ENCODE data around the gene PUM2. TPM values are rescaled to one million over a fixed set of nuclear protein-coding genes. Genes with fewer than 3 reads are reported as not detected.

The PUM2 gene
- total and polyA plus RNA-seq, 2 of the 13 experiments (the other 11 are each of a cell fraction or from before 2014, with no cell fraction given) = 69.6 to 69.8 TPM

DNA sequence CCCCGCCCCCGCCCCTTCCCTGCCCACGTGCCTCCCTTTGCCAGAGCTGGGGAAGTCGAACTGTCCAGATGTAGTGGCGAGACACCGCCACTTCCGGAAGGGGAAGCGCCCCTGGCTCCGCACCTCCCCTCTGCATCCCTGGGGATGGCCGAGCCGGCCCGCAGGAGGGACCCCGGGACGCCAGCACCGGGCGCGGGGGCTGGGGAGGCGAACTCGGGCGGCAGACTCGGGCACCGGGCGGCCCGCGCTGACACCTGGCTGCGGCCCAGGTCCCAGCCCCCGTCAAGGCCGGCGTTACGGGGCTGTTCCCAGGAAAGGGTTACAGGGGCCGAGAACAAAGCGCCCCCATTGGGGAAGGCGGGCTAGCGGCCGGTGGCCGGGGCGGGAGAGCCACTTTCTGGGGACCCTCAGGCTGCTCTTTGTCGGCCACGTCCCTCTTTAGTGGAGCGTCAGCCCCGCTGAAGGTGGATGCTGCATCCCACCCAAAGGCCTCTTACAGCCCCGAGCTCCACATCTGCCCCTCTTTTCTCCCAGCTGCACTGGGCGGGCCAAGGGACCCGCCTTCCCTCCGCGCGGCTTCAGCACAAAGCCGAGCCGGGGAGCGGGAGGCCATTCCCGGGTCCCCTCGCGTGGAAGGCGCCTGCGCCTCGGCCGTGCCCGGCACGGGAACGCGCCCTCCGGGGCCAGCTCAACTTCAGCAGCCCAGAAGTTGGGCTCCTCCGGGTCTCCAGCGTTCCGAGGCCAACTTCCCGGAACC, 127.1 kb downstream of the PUM2 start:
- CTCF ChIA-PET (ENCODE audit: low intra/inter-chr PET ratio, low total read pairs) = interaction anchor here (2.3 kb wide), 1 partner anchor 44 kb away, joined by 5 read pairs; no protein-coding TSS in a partner anchor
- H3K79me2 ChIP-seq (ENCODE audit: insufficient read depth, low read length) = peaks cover 49% of the 10 kb centered on the region
- under 1% methylated on average over 27 of the region's 66 CpGs for WGBS (ENCODE audit: low lambda C conversion rate)
- TF ChIP-seq, protein P1, sequence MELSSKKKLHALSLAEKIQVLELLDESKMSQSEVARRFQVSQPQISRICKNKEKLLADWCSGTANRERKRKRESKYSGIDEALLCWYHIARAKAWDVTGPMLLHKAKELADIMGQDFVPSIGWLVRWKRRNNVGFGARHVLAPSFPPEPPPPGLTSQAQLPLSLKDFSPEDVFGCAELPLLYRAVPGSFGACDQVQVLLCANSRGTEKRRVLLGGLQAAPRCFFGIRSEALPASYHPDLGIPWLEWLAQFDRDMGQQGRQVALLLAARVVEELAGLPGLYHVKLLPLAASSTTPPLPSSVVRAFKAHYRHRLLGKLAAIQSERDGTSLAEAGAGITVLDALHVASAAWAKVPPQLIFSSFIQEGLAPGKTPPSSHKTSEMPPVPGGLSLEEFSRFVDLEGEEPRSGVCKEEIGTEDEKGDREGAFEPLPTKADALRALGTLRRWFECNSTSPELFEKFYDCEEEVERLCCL (CRISPR knock-in tag; IDR thresholded peaks at IDR 0.05; ENCODE audit: borderline replicate concordance) = no peak
- TF ChIP-seq KLF16 (CRISPR knock-in tag; IDR thresholded peaks at IDR 0.05) (no peak; a peak in 1 of 4 replicates), PCBP2 (optimal IDR thresholded peaks at IDR 0.05; ENCODE audit: low read depth, low read length, poor library complexity, severe bottlenecking) (no peak), ZNF609 (CRISPR knock-in tag; IDR thresholded peaks at IDR 0.05; ENCODE audit: borderline replicate concordance) (no peak), REST (IDR thresholded peaks at IDR 0.05; ENCODE audit: borderline replicate concordance in 1 of 2, low read depth in 1 of 2, low read length in 2 of 2) (no peak), MED13 (CRISPR knock-in tag; IDR thresholded peaks at IDR 0.05) (0 out of 2 replicates have a peak, but pooled peaks have one; percentile 50), TAF1 (CRISPR knock-in tag; IDR thresholded peaks at IDR 0.05) (peak; percentile 60; the same call in 1 of the 2 replicates), HOXA9 (CRISPR knock-in tag; IDR thresholded peaks at IDR 0.05; ENCODE audit: borderline replicate concordance) (no peak), DR1 (CRISPR knock-in tag; IDR thresholded peaks at IDR 0.05) (peak; percentile 62; the same call in 1 of the 2 replicates), KLF6 (CRISPR knock-in tag; IDR thresholded peaks at IDR 0.05) (0 out of 2 replicates have a peak, but pooled peaks have one; percentile 6), ZNF563 (CRISPR knock-in tag; IDR thresholded peaks at IDR 0.05) (peak; percentile 32; the same call in 1 of the 2 replicates), SAFB2 (CRISPR knock-in tag; IDR thresholded peaks at IDR 0.05; ENCODE audit: borderline replicate concordance, low read depth) (no peak)

More for the DNA sequence above, 127.1 kb downstream of the PUM2 start:
- POLR2A ChIA-PET = interaction anchor here (0.7 to 6.4 kb wide), 14 partner anchors 8 to 115 kb away, joined by 3 to 94 read pairs (median 6); no protein-coding TSS in a partner anchor
- Histone ChIP-seq H3K4me2 (ENCODE audit: low read depth, low read length) (peak overlapping the region; percentile 93), H3K27me3 (ENCODE audit: control insufficient read depth in 1 of 2, insufficient read depth in 2 of 2, low read length in 2 of 2) (no peaks in the 10 kb centered on the region), H3K27ac (ENCODE audit: extremely low read length, insufficient read depth, low read length) (peak overlapping the region; percentile 73), H3K36me3 (replicated peaks in 1 of 2; ENCODE audit: control insufficient read depth in 1 of 2, insufficient read depth in 2 of 2, low read length in 2 of 2) (peaks cover 0 to 2% of the 10 kb centered on the region in 2 experiments; a peak in 1 of 5 replicates), H2AFZ (ENCODE audit: low read length) (no peak overlapping the region), H3K9me3 (ENCODE audit: low read length) (no peaks in the 10 kb centered on the region), H3K4me3 (replicated peaks in 1 of 3; ENCODE audit: insufficient read depth in 1 of 3, low read depth in 2 of 3, low read length in 3 of 3) (peak overlapping the region; percentile 77 to 81 (median 77)), H4K20me1 (ENCODE audit: insufficient read depth, low read length) (no peaks in the 10 kb centered on the region), H3K9ac (ENCODE audit: insufficient read depth, low read depth, low read length) (peak overlapping the region; percentile 82), H3K4me1 (ENCODE audit: insufficient read depth, low read length) (peaks cover 58% of the 10 kb centered on the region)
- BruUV-seq (replicated peaks) = no TSS peak
- ATAC-seq (peak; percentile 45), FAIRE-seq (no peak), DNase-seq (ENCODE audit: low spot score) (peak; percentile 61)
- intact Hi-C loops (cut with micrococcal nuclease; ENCODE audit: unreplicated experiment) (loop anchor here (1.0 kb wide), 1 partner anchor 8 kb away; no protein-coding TSS in a partner anchor), in situ Hi-C loops (cut with HindIII; ENCODE audit: extremely low pct_ligation_motif_present, low pct_unique_long_range_greater_than_20kb) (loop anchor here (5.0 kb wide), 1 partner anchor 36 kb away; no protein-coding TSS in a partner anchor)
